Caco-2 (cell line): ENCODE measurements around the gene KSR2. TPM values are rescaled to one million over a fixed set of nuclear protein-coding genes. Genes with fewer than 3 reads are reported as not detected.

Source experiments
- BruUV-seq: library from RNA; stranded (reverse); fragments of 400-500 nt; replicated peaks from 2 replicates; lab custom pipeline; 2021; lab: Mats Ljungman, UMichigan
- CTCF ChIA-PET: fragments of 300-600 bp; sonication (Branson Sonifier 250); formaldehyde crosslinking; loops from one replicate; lab custom pipeline; 2022; ENCODE audit warnings: antibody characterized with exemption; lab: Charles Lee
- POLR2A ChIA-PET: fragments of 300-600 bp; sonication (Branson Sonifier 250); formaldehyde crosslinking; loops from one replicate; lab custom pipeline; 2022; ENCODE audit warnings: antibody characterized with exemption; lab: Charles Lee
- DNase-seq, 2 experiments: peaks; one replicate each; pipeline versions ENCODE4 v3.0.0 to v3.0.0-alpha.2; 2020 to 2022
- H3K27me3 ChIP-seq: replicated peaks from 2 replicates; pipeline ENCODE4 v1.6.0; 2011; ENCODE audit warnings: low read length; ENCODE audit not compliant: control insufficient read depth, insufficient read depth
- H3K36me3 ChIP-seq: 2 replicates; pipeline ENCODE4 v1.5.1; 2011; ENCODE audit warnings: low read length; ENCODE audit not compliant: control insufficient read depth, insufficient read depth
- H3K4me1 ChIP-seq: fragments of 250-450 bp; sonication (Bioruptor Pico); 2 replicates; pipeline ENCODE4 v1.5.1; 2020; ENCODE audit warnings: mild to moderate bottlenecking
- H3K4me3 ChIP-seq: 2 replicates; pipeline ENCODE4 v1.5.1; 2011; ENCODE audit warnings: low read depth, mild to moderate bottlenecking, control low read depth, low read length
- H3K9me3 ChIP-seq: fragments of 250-450 bp; sonication (Bioruptor Pico); 2 replicates; pipeline ENCODE4 v1.5.1; 2020; ENCODE audit warnings: mild to moderate bottlenecking, moderate library complexity
- H3K27ac Mint-ChIP-seq: one replicate; pipeline ENCODE4 v1.8.0; 2022; ENCODE audit warnings: mixed read lengths; ENCODE audit not compliant: unreplicated experiment
- H3K27me3 Mint-ChIP-seq: one replicate; pipeline ENCODE4 v1.8.0; 2022; ENCODE audit warnings: mixed read lengths; ENCODE audit not compliant: insufficient read depth, unreplicated experiment
- H3K36me3 Mint-ChIP-seq: one replicate; pipeline ENCODE4 v1.8.0; 2022; ENCODE audit warnings: mild to moderate bottlenecking, mixed read lengths; ENCODE audit not compliant: insufficient read depth, unreplicated experiment
- H3K4me1 Mint-ChIP-seq: one replicate; pipeline ENCODE4 v1.8.0; 2022; ENCODE audit warnings: low read depth, mixed read lengths; ENCODE audit not compliant: unreplicated experiment
- H3K4me3 Mint-ChIP-seq: one replicate; pipeline ENCODE4 v1.8.0; 2022; ENCODE audit warnings: mild to moderate bottlenecking, moderate library complexity, mixed read lengths; ENCODE audit not compliant: unreplicated experiment
- H3K9me3 Mint-ChIP-seq: one replicate; pipeline ENCODE4 v1.8.0; 2022; ENCODE audit warnings: mixed read lengths; ENCODE audit not compliant: unreplicated experiment
- CTCF ChIP-seq, 2 experiments: fragments of 200-600 bp in 1 of 2; IDR thresholded peaks; 1 replicate in 1 of 2; 2 replicates in 1 of 2; pipeline versions ENCODE4 v1.5.1 to v1.8.0; 2011 to 2022; ENCODE audit warnings: antibody characterized with exemption in 1 of 2, control low read depth in 1 of 2, inconsistent platforms in 1 of 2, low read depth in 1 of 2, low read length in 1 of 2, mild to moderate bottlenecking in 1 of 2, moderate library complexity in 1 of 2; ENCODE audit not compliant: insufficient read depth in 1 of 2, severe bottlenecking in 1 of 2, unreplicated experiment in 1 of 2
- intact Hi-C: fragments of 100-400 bp; cut with micrococcal nuclease; formaldehyde crosslinking; loops from one replicate; pipeline ENCODE4 v1.10.0; 2022; ENCODE audit not compliant: unreplicated experiment
- total RNA-seq: library from RNA; stranded (reverse); gene quantifications from 2 replicates; pipeline ENCODE4 v1.2.3, GENCODE V29; 2022

Gene KSR2
- total RNA-seq, 1 experiment from 2014 or later = 0.66 TPM

GRCh38 chr12:117607778-117608177, 361.0 kb downstream of the KSR2 start:
- no peak for DNase-seq
- H3K9me3 Mint-ChIP-seq = no peaks in the 10 kb centered on the region
- BruUV-seq = no TSS peak

GRCh38 chr12:117606945-117607344, 361.8 kb downstream of the KSR2 start:
- no peaks in the 10 kb centered on the region for H3K9me3 ChIP-seq
- Mint-ChIP-seq H3K27me3 (peaks cover 7% of the 10 kb centered on the region), H3K36me3 (no peaks in the 10 kb centered on the region), H3K4me3 (no peak overlapping the region), H3K27ac (no peak overlapping the region), H3K4me1 (no peaks in the 10 kb centered on the region), H3K9me3 (no peaks in the 10 kb centered on the region)
- no TSS peak for BruUV-seq
- DNase-seq = no peak
- peaks cover 1% of the 10 kb centered on the region; the same call in 1 of the 2 replicates for H3K27me3 ChIP-seq
- POLR2A ChIA-PET = no interaction called here
- intact Hi-C loops = no loop called here
- CTCF ChIA-PET = no interaction called here
- H3K36me3 ChIP-seq = no peaks in the 10 kb centered on the region
- no peak overlapping the region for H3K4me3 ChIP-seq
- no peak for TF ChIP-seq CTCF (IDR thresholded peaks at IDR 0.05; ENCODE audit: insufficient read depth in 1 of 2, low read depth in 1 of 2, low read length in 1 of 2, severe bottlenecking in 1 of 2, unreplicated experiment in 1 of 2)
- H3K4me1 ChIP-seq = no peaks in the 10 kb centered on the region

More at GRCh38 chr12:117607778-117608177, 361.0 kb downstream of the KSR2 start:
- no peaks in the 10 kb centered on the region for H3K4me1 ChIP-seq
- H3K27me3 Mint-ChIP-seq = peaks cover 7% of the 10 kb centered on the region
- no peaks in the 10 kb centered on the region for H3K36me3 ChIP-seq
- no peak for TF ChIP-seq CTCF (IDR thresholded peaks at IDR 0.05; ENCODE audit: insufficient read depth in 1 of 2, low read depth in 1 of 2, low read length in 1 of 2, severe bottlenecking in 1 of 2, unreplicated experiment in 1 of 2)
- ChIA-PET POLR2A (no interaction called here), CTCF (no interaction called here)
- no peaks in the 10 kb centered on the region for H3K4me1 Mint-ChIP-seq
- no peak overlapping the region for H3K27ac Mint-ChIP-seq
- no peak overlapping the region for H3K4me3 ChIP-seq
- no peaks in the 10 kb centered on the region for H3K9me3 ChIP-seq
- H3K36me3 Mint-ChIP-seq = no peaks in the 10 kb centered on the region
- H3K4me3 Mint-ChIP-seq = no peak overlapping the region
- intact Hi-C loops = no loop called here
- H3K27me3 ChIP-seq = peaks cover 1% of the 10 kb centered on the region; the same call in 1 of the 2 replicates

GRCh38 chr12:117606024-117606423, 362.8 kb downstream of the KSR2 start:
- no peak overlapping the region for H3K27ac Mint-ChIP-seq
- intact Hi-C loops = no loop called here
- no peaks in the 10 kb centered on the region for H3K9me3 Mint-ChIP-seq
- H3K4me3 Mint-ChIP-seq = no peak overlapping the region
- no TSS peak for BruUV-seq
- H3K4me1 ChIP-seq = no peaks in the 10 kb centered on the region
- H3K36me3 Mint-ChIP-seq = no peaks in the 10 kb centered on the region
- POLR2A ChIA-PET = no interaction called here
- H3K27me3 ChIP-seq = peaks cover 1% of the 10 kb centered on the region; the same call in 1 of the 2 replicates
- no peaks in the 10 kb centered on the region for H3K4me1 Mint-ChIP-seq
- TF ChIP-seq CTCF (IDR thresholded peaks at IDR 0.05; ENCODE audit: insufficient read depth in 1 of 2, low read depth in 1 of 2, low read length in 1 of 2, severe bottlenecking in 1 of 2, unreplicated experiment in 1 of 2) = no peak
- CTCF ChIA-PET = no interaction called here
- no peaks in the 10 kb centered on the region for H3K36me3 ChIP-seq
- H3K27me3 Mint-ChIP-seq = peaks cover 7% of the 10 kb centered on the region
- H3K4me3 ChIP-seq = no peak overlapping the region
- no peaks in the 10 kb centered on the region for H3K9me3 ChIP-seq
- DNase-seq = no peak
